ENCODE measurements around the gene TFAP2D. TPM values are rescaled to one million over a fixed set of nuclear protein-coding genes. Genes with fewer than 3 reads are reported as not detected.
A peak's percentile ranks its signal among the peaks of the same experiment; 100 is the strongest.

The TFAP2D gene
- total and polyA plus RNA-seq, 2 experiments from 2014 or later = not detected

DNA sequence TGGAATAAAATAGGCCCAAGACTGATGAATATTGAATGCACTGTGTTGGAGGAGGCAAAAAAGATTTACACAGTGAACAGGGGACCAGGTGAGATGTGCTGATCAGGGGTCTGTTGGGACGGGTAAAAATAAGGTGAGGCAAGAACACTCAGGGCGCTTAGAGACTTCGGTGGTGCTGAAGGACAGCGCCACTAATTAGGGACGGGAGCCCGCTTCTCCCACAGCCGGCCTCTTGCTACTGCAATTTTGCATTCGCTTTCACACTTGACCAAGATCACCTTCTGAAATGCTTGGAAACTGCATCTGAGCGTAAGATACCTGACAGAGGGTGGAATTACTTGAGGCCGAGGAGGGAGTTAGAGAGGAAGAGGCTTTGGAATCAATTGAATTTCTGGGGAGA lies 7.3 kb downstream of the TFAP2D start:
- peak; percentile 86 for DNase-seq (ENCODE audit: low spot score)
- peaks cover 100% of the 10 kb centered on the region for H3K27me3 ChIP-seq (ENCODE audit: insufficient read depth)
- Mint-ChIP-seq H3K27me3 (ENCODE audit: insufficient read depth, low read depth, poor library complexity) (peaks cover 100% of the 10 kb centered on the region), H3K27ac (no peak overlapping the region), H3K36me3 (ENCODE audit: low read depth) (no peaks in the 10 kb centered on the region), H3K4me3 (no peak overlapping the region), H3K9me3 (peaks cover 3% of the 10 kb centered on the region; the same call in 1 of the 3 replicates), H3K4me1 (peaks cover 47% of the 10 kb centered on the region)
- H3K79me2 ChIP-seq (replicated peaks; ENCODE audit: insufficient read depth) = no peaks in the 10 kb centered on the region
- H3K4me1 ChIP-seq (ENCODE audit: insufficient read depth) = peaks cover 83% of the 10 kb centered on the region
- ATAC-seq = peak; percentile 52
- no peaks in the 10 kb centered on the region for H3K36me3 ChIP-seq (ENCODE audit: insufficient read depth)
- no peak overlapping the region for H3K4me2 ChIP-seq
- peaks cover 19% of the 10 kb centered on the region for H3F3A ChIP-seq (replicated peaks; ENCODE audit: low read depth)
- H3K9me2 ChIP-seq (ENCODE audit: insufficient read depth) = no peaks in the 10 kb centered on the region
- H2AFZ ChIP-seq = no peak overlapping the region
- H4K20me1 ChIP-seq (replicated peaks; ENCODE audit: insufficient read depth) = peaks cover 54% of the 10 kb centered on the region
- H3K27ac ChIP-seq (ENCODE audit: low read depth) = no peak overlapping the region
- no peak overlapping the region for H3K4me3 ChIP-seq
- TF ChIP-seq REST (IDR thresholded peaks at IDR 0.05; ENCODE audit: unreplicated experiment) = peak; percentile 83
- peak; percentile 50; the same call in 1 of the 2 replicates for TF ChIP-seq POLR2AphosphoS5 (IDR thresholded peaks at IDR 0.05; ENCODE audit: low read depth)
- TF ChIP-seq CTCF (conservative IDR thresholded peaks at IDR 0.05; ENCODE audit: low read depth in 2 of 2) = no peak
- TF ChIP-seq, protein P1, sequence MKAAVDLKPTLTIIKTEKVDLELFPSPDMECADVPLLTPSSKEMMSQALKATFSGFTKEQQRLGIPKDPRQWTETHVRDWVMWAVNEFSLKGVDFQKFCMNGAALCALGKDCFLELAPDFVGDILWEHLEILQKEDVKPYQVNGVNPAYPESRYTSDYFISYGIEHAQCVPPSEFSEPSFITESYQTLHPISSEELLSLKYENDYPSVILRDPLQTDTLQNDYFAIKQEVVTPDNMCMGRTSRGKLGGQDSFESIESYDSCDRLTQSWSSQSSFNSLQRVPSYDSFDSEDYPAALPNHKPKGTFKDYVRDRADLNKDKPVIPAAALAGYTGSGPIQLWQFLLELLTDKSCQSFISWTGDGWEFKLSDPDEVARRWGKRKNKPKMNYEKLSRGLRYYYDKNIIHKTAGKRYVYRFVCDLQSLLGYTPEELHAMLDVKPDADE (IDR thresholded peaks at IDR 0.05) = no peak
- no peak for TF ChIP-seq EZH2 (IDR thresholded peaks at IDR 0.05; ENCODE audit: low read depth, unreplicated experiment)

GRCh38 chr6:50721978-50722377 lies 8.7 kb downstream of the TFAP2D start:
- peaks cover 39% of the 10 kb centered on the region for H3K4me1 Mint-ChIP-seq
- TF ChIP-seq, protein P1 (IDR thresholded peaks at IDR 0.05) = no peak
- peak; percentile 82 for TF ChIP-seq EZH2 (IDR thresholded peaks at IDR 0.05; ENCODE audit: low read depth, unreplicated experiment)
- TF ChIP-seq REST (IDR thresholded peaks at IDR 0.05; ENCODE audit: unreplicated experiment) = no peak
- ATAC-seq = no peak
- no peak overlapping the region for H2AFZ ChIP-seq
- peak; percentile 14 for DNase-seq (ENCODE audit: low spot score)
- peak overlapping the region; percentile 73 for H3K4me2 ChIP-seq
- H3F3A ChIP-seq (replicated peaks; ENCODE audit: low read depth) = peaks cover 19% of the 10 kb centered on the region
- H3K9me2 ChIP-seq (ENCODE audit: insufficient read depth) = no peaks in the 10 kb centered on the region
- H4K20me1 ChIP-seq (replicated peaks; ENCODE audit: insufficient read depth) = peaks cover 47% of the 10 kb centered on the region
- peaks cover 100% of the 10 kb centered on the region for H3K27me3 ChIP-seq (ENCODE audit: insufficient read depth)
- H3K27ac Mint-ChIP-seq = no peak overlapping the region
- H3K4me3 ChIP-seq = no peak overlapping the region
- peaks cover 100% of the 10 kb centered on the region for H3K27me3 Mint-ChIP-seq (ENCODE audit: insufficient read depth, low read depth, poor library complexity)
- H3K36me3 Mint-ChIP-seq (ENCODE audit: low read depth) = no peaks in the 10 kb centered on the region
- H3K36me3 ChIP-seq (ENCODE audit: insufficient read depth) = no peaks in the 10 kb centered on the region
- H3K4me1 ChIP-seq (ENCODE audit: insufficient read depth) = peaks cover 72% of the 10 kb centered on the region
- no peak overlapping the region for H3K27ac ChIP-seq (ENCODE audit: low read depth)
- H3K9me3 Mint-ChIP-seq = peaks cover 3% of the 10 kb centered on the region; the same call in 1 of the 3 replicates
- H3K4me3 Mint-ChIP-seq = no peak overlapping the region
- H3K79me2 ChIP-seq (replicated peaks; ENCODE audit: insufficient read depth) = no peaks in the 10 kb centered on the region

Data from GM23338 (cell line).